Activated CD4-positive, alpha-beta T cell treated with anti-CD3 and anti-CD28 coated beads for 36 hours (primary cell): ENCODE measurements around the gene EIF3C. TPM values are rescaled to one million over a fixed set of nuclear protein-coding genes. Genes with fewer than 3 reads are reported as not detected.
"Not testable (repeated sequence)": the region's sequence is repeated elsewhere in the genome, so short reads cannot be mapped to it uniquely, and the experiment has no call there.

ENCODE experiments used
- ATAC-seq: fragments of 200-7000 bp; cut with Tn5 transposase; one replicate; pipeline ENCODE4 v1.10.0; 2021; ENCODE audit warnings: mild to moderate bottlenecking, moderate library complexity
- CTCF ChIA-PET: fragments of 350-600 bp; sonication (Branson Sonifier 250); formaldehyde crosslinking; loops from one replicate; lab custom pipeline; 2021; ENCODE audit warnings: antibody characterized with exemption; lab: Charles Lee
- POLR2A ChIA-PET: fragments of 350-600 bp; sonication (Branson Sonifier 250); formaldehyde crosslinking; loops from one replicate; lab custom pipeline; 2021; ENCODE audit warnings: antibody characterized with exemption, inconsistent platforms; lab: Charles Lee
- DNase-seq: peaks from one replicate; pipeline ENCODE4 v3.0.0-alpha.2; 2020
- H3K27ac Mint-ChIP-seq: one replicate; pipeline ENCODE4 v1.8.0; 2021; ENCODE audit warnings: mixed read lengths
- H3K27me3 Mint-ChIP-seq: one replicate; pipeline ENCODE4 v1.8.0; 2021; ENCODE audit warnings: mixed read lengths
- H3K36me3 Mint-ChIP-seq: one replicate; pipeline ENCODE4 v1.8.0; 2021; ENCODE audit warnings: low read depth, mixed read lengths
- H3K4me1 Mint-ChIP-seq: one replicate; pipeline ENCODE4 v1.8.0; 2021; ENCODE audit warnings: mixed read lengths
- H3K4me3 Mint-ChIP-seq: one replicate; pipeline ENCODE4 v1.8.0; 2021; ENCODE audit warnings: mild to moderate bottlenecking, moderate library complexity, mixed read lengths
- H3K9me3 Mint-ChIP-seq: one replicate; pipeline ENCODE4 v1.8.0; 2021; ENCODE audit warnings: low read depth, mixed read lengths
- intact Hi-C, 2 experiments: fragments of 100-400 bp; cut with DNase I in 1 of 2; cut with micrococcal nuclease in 1 of 2; formaldehyde crosslinking; loops; one replicate each; pipeline versions ENCODE4 v1.14.2 to v1.15.1; 2022 to 2024; cut with DNase I, micrococcal nuclease
- microRNA-seq: library from miRNA; unstranded; fragments of <30 nt; microRNA quantifications from one replicate; pipeline ENCODE4 v1.2.0, GENCODE V29; 2021; ENCODE audit warnings: borderline replicate concordance
- total RNA-seq, 2 experiments: library from RNA; stranded (reverse); gene quantifications; one replicate each; pipeline ENCODE4 v1.2.3, GENCODE V29; 2021

The EIF3C gene
- total RNA-seq, 2 experiments from 2014 or later: 877 to 952 TPM

- H3K27me3 Mint-ChIP-seq, DNase-seq, CTCF ChIA-PET, H3K36me3 Mint-ChIP-seq, H3K27ac Mint-ChIP-seq, H3K4me1 Mint-ChIP-seq, ATAC-seq, POLR2A ChIA-PET, H3K4me3 Mint-ChIP-seq, H3K9me3 Mint-ChIP-seq, intact Hi-C loops: not testable (repeated sequence)
These were observed 70.4 kb downstream of the EIF3C start for GRCh38 chr16:28781697-28782096.

GRCh38 chr16:28782357-28782756 lies 71.1 kb downstream of the EIF3C start:
- H3K27ac Mint-ChIP-seq, H3K27me3 Mint-ChIP-seq, CTCF ChIA-PET, DNase-seq, H3K9me3 Mint-ChIP-seq, H3K4me3 Mint-ChIP-seq, ATAC-seq, H3K4me1 Mint-ChIP-seq, H3K36me3 Mint-ChIP-seq, intact Hi-C loops, POLR2A ChIA-PET: not testable (repeated sequence)

Small RNAs within 50 kb of the gene (microRNA-seq; reads per million reads assigned to microRNA genes)
- gene MIR6862-2: not detected

Other genes with a start within 250 kb of the EIF3C start
- under 1 TPM in 1 of 2 experiments, not detected in 1; 0.42 TPM for gene NPIPB7, start 239.1 kb upstream of the EIF3C start, total RNA-seq
- 10 to 100 TPM; 19.0 to 24.6 TPM for gene CLN3, start 219.4 kb upstream of the EIF3C start, total RNA-seq
- gene APOBR, start 216.8 kb upstream of the EIF3C start, total RNA-seq: 1 to 10 TPM; 1.8 to 2.4 TPM
- not detected for gene IL27, start 204.6 kb upstream of the EIF3C start, total RNA-seq
- not detected for gene NUPR1, start 172.5 kb upstream of the EIF3C start, total RNA-seq
- gene SGF29, start 157.5 kb upstream of the EIF3C start, total RNA-seq: 10 to 100 TPM; 23.6 to 35.5 TPM
- gene SULT1A2, start 114.4 kb upstream of the EIF3C start, total RNA-seq: under 1 TPM; 0.26 to 0.30 TPM
- gene SULT1A1, start 101.4 kb upstream of the EIF3C start, total RNA-seq: 10 to 100 TPM; 12.1 to 13.9 TPM
- under 1 TPM in 1 of 2 experiments, not detected in 1; 0.37 TPM for gene NPIPB8, start 73.4 kb upstream of the EIF3C start, total RNA-seq
- under 1 TPM; 0.83 to 0.91 TPM for gene NPIPB9, start 40.3 kb downstream of the EIF3C start, total RNA-seq
- 100 to 1,000 TPM; 298 to 319 TPM for gene ATXN2L, start 111.5 kb downstream of the EIF3C start, total RNA-seq
- gene TUFM, start 134.9 kb downstream of the EIF3C start, total RNA-seq: 100 to 1,000 TPM; 224 to 241 TPM
- gene SH2B1, start 152.4 kb downstream of the EIF3C start, total RNA-seq: 10 to 100 TPM; 34.8 to 49.4 TPM
- 1 to 10 TPM; 2.8 to 3.4 TPM for gene ATP2A1, start 167.0 kb downstream of the EIF3C start, total RNA-seq
- gene RABEP2, start 213.8 kb downstream of the EIF3C start, total RNA-seq: 10 to 100 TPM in 1 of 2 experiments, 1 to 10 TPM in 1; 8.1 to 12.9 TPM
- under 1 TPM; 0.74 to 0.80 TPM for gene CD19, start 220.5 kb downstream of the EIF3C start, total RNA-seq
- gene NFATC2IP, start 239.5 kb downstream of the EIF3C start, total RNA-seq: 10 to 100 TPM; 69.2 to 72.7 TPM